PC-3 (cell line): ENCODE results near the gene SLC12A6. TPM values are rescaled to one million over a fixed set of nuclear protein-coding genes. Genes with fewer than 3 reads are reported as not detected.

Experiments used
- ATAC-seq: fragments of 200-7000 bp; cut with Tn5 transposase; 2 replicates; pipeline ENCODE4 v1.9.1; 2020; ENCODE audit warnings: mild to moderate bottlenecking, moderate library complexity
- BruUV-seq: library from RNA; stranded (reverse); fragments of 400-500 nt; replicated peaks from 2 replicates; lab custom pipeline; 2021; lab: Mats Ljungman, UMichigan
- CTCF ChIA-PET: fragments of 300-600 bp; sonication (Branson Sonifier 250); formaldehyde crosslinking; loops from one replicate; lab custom pipeline; 2022; ENCODE audit warnings: antibody characterized with exemption; lab: Charles Lee
- POLR2A ChIA-PET: fragments of 300-600 bp; sonication (Branson Sonifier 250); formaldehyde crosslinking; loops from one replicate; lab custom pipeline; 2022; ENCODE audit warnings: antibody characterized with exemption; ENCODE audit not compliant: unreplicated experiment; lab: Charles Lee
- DNase-seq: peaks from one replicate; pipeline ENCODE4 v3.0.0-alpha.2; 2015
- H2AFZ ChIP-seq: fragments of 300-600 bp; sonication (generic); 2 replicates; pipeline ENCODE4 v1.6.0; 2016; ENCODE audit warnings: antibody characterized with exemption, low read length
- H3F3A ChIP-seq: fragments of 300-600 bp; sonication (generic); one replicate; pipeline ENCODE4 v1.6.0; 2017; ENCODE audit warnings: antibody characterized with exemption, low read length, control low read depth, mild to moderate bottlenecking; ENCODE audit not compliant: unreplicated experiment
- H3K27ac ChIP-seq: fragments of 300-600 bp; sonication (generic); 2 replicates; pipeline ENCODE4 v1.5.1; 2016; ENCODE audit warnings: mild to moderate bottlenecking, low read length
- H3K27me3 ChIP-seq: fragments of 300-600 bp; sonication (generic); 2 replicates; pipeline ENCODE4 v1.6.1; 2016; ENCODE audit warnings: low read length, mixed read lengths
- H3K36me3 ChIP-seq: fragments of 300-600 bp; sonication (generic); 2 replicates; pipeline ENCODE4 v1.6.1; 2016; ENCODE audit warnings: low read depth, mixed run types, low read length, mixed read lengths
- H3K4me1 ChIP-seq: fragments of 300-600 bp; sonication (generic); 2 replicates; pipeline ENCODE4 v1.5.1; 2016; ENCODE audit warnings: low read length; ENCODE audit not compliant: insufficient read depth
- H3K4me2 ChIP-seq: fragments of 300-600 bp; sonication (generic); 2 replicates; pipeline ENCODE4 v1.6.0; 2016; ENCODE audit warnings: low read length
- H3K4me3 ChIP-seq: fragments of 300-600 bp; sonication (generic); 2 replicates; pipeline ENCODE4 v1.5.1; 2016; ENCODE audit warnings: mild to moderate bottlenecking, low read length, mixed read lengths
- H3K79me2 ChIP-seq: fragments of 300-600 bp; sonication (generic); 2 replicates; pipeline ENCODE4 v1.6.1; 2017; ENCODE audit warnings: low read length, mixed read lengths
- H3K9ac ChIP-seq: fragments of 300-600 bp; sonication (generic); 2 replicates; pipeline ENCODE4 v1.6.0; 2016; ENCODE audit warnings: mild to moderate bottlenecking, low read length
- H3K9me2 ChIP-seq: fragments of 300-600 bp; sonication (generic); replicated peaks from 2 replicates; pipeline ENCODE4 v1.6.1; 2016; ENCODE audit warnings: mixed run types, low read length, mixed read lengths
- H3K9me3 ChIP-seq: fragments of 300-600 bp; sonication (generic); 2 replicates; pipeline ENCODE4 v1.6.1; 2016; ENCODE audit warnings: low read length, mixed read lengths
- H4K20me1 ChIP-seq: fragments of 300-600 bp; sonication (generic); 2 replicates; pipeline ENCODE4 v1.6.1; 2016; ENCODE audit warnings: low read length, mixed read lengths
- EZH2 ChIP-seq: fragments of 300-600 bp; sonication (generic); IDR thresholded peaks from one replicate; pipeline ENCODE4 v1.6.1; 2017; ENCODE audit warnings: antibody characterized with exemption, mild to moderate bottlenecking, low read length; ENCODE audit not compliant: unreplicated experiment
- EZH2phosphoT487 ChIP-seq: fragments of 300-600 bp; sonication (generic); IDR thresholded peaks from 2 replicates; pipeline ENCODE4 v1.6.1; 2018; ENCODE audit warnings: mild to moderate bottlenecking, antibody characterized with exemption, low read length, borderline replicate concordance
- intact Hi-C: fragments of 100-400 bp; cut with micrococcal nuclease; formaldehyde crosslinking; loops from 2 replicates; pipeline ENCODE4 v1.9.0; 2023
- total RNA-seq: library from RNA; depleted of rRNA; stranded (reverse); fragments of >200 nt; gene quantifications from 2 replicates; pipeline ENCODE4 v1.2.3, GENCODE V29; 2014
- TF ChIP-seq, protein P1 (sequence below): fragments of 300-600 bp; sonication (generic); conservative IDR thresholded peaks from 2 replicates; pipeline ENCODE4 v1.5.1; 2017; ENCODE audit warnings: antibody characterized with exemption, low read depth, mild to moderate bottlenecking, low read length

The SLC12A6 gene
- total RNA-seq, 1 experiment from 2014 or later: 22.9 TPM

DNA sequence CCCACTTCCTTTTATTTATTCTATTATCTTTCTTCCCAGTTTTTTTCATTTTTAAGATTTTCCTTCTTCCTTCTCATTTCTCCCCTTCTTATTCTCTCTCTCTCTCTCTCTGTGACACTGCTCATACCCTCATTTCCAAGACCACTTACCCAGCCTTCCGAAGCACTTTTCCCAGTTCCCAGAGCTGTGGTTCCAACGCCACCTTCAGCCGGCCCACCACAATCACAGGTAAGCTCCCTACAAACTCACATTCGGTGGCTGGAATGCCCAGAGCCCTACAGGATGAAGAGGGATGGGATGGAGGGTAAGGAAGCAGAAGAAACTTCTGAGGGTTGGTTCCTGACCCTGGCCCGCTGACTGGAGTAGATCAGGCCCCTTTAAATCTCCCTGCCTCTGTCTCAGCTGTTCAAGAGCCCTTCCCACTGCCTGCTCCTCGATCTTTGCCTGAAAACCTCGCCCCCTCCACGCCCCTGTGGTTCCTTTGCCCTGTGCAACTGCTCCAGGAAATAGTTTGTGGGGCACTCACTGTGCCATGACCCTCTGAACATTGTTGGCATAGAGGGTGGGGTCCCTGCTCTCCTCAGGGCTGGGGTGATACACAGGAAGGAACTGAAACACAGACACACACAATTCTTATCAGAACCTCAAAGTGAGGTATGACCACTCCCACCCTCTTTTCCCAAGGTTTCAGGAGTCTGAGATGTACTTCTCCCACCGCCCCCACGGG lies 24.6 kb upstream of the SLC12A6 start:
- no peaks in the 10 kb centered on the region for H3K9me3 ChIP-seq
- intact Hi-C loops: no loop called here
- H3K27me3 ChIP-seq: no peaks in the 10 kb centered on the region
- ChIA-PET CTCF (no interaction called here), POLR2A (no interaction called here)
- peaks cover 58% of the 10 kb centered on the region for H3K4me1 ChIP-seq
- H3K79me2 ChIP-seq: peaks cover 41% of the 10 kb centered on the region
- H4K20me1 ChIP-seq: peaks cover 23% of the 10 kb centered on the region; the same call in 1 of the 2 replicates
- H3K36me3 ChIP-seq: peaks cover 40% of the 10 kb centered on the region
- H3K9ac ChIP-seq: no peak overlapping the region
- H3K9me2 ChIP-seq: no peaks in the 10 kb centered on the region
- H3K27ac ChIP-seq: peak overlapping the region; percentile 29
- H3K4me2 ChIP-seq: no peak overlapping the region
- H3F3A ChIP-seq: no peaks in the 10 kb centered on the region
- no TSS peak for BruUV-seq
- H3K4me3 ChIP-seq: no peak overlapping the region
- H2AFZ ChIP-seq: no peak overlapping the region
- DNase-seq (peak; percentile 38), ATAC-seq (no peak)
- TF ChIP-seq EZH2phosphoT487 (no peak), EZH2 (no peak)
- TF ChIP-seq, protein P1, sequence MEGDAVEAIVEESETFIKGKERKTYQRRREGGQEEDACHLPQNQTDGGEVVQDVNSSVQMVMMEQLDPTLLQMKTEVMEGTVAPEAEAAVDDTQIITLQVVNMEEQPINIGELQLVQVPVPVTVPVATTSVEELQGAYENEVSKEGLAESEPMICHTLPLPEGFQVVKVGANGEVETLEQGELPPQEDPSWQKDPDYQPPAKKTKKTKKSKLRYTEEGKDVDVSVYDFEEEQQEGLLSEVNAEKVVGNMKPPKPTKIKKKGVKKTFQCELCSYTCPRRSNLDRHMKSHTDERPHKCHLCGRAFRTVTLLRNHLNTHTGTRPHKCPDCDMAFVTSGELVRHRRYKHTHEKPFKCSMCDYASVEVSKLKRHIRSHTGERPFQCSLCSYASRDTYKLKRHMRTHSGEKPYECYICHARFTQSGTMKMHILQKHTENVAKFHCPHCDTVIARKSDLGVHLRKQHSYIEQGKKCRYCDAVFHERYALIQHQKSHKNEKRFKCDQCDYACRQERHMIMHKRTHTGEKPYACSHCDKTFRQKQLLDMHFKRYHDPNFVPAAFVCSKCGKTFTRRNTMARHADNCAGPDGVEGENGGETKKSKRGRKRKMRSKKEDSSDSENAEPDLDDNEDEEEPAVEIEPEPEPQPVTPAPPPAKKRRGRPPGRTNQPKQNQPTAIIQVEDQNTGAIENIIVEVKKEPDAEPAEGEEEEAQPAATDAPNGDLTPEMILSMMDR: no peak

DNA sequence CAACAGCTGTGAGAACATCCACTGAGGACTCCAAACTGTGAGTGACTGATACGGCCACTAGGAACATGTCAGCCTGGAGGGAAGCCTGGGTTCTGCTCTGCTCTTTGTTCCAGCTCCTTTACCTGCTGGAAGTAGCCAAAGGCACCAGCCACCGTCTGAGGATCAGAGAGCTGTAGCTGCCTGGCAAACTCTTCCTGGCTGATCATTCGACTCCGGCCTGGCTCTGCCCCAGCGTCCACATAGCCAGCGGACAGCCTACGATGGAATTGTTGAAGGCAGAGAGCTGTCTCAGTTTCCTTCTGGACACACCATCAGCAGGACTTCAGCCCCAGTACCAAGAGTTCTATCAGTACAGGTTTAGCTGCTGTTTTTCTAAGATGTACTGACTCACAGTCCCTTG lies 23.7 kb upstream of the SLC12A6 start:
- Histone ChIP-seq H3K27ac (peak overlapping the region; percentile 30), H3K79me2 (peaks cover 35% of the 10 kb centered on the region), H3K4me3 (no peak overlapping the region), H3K9me3 (no peaks in the 10 kb centered on the region), H3K9me2 (no peaks in the 10 kb centered on the region), H3K27me3 (no peaks in the 10 kb centered on the region), H3K9ac (no peak overlapping the region), H4K20me1 (peaks cover 23% of the 10 kb centered on the region; the same call in 1 of the 2 replicates), H2AFZ (no peak overlapping the region), H3F3A (no peaks in the 10 kb centered on the region), H3K4me1 (peaks cover 58% of the 10 kb centered on the region), H3K4me2 (no peak overlapping the region), H3K36me3 (peaks cover 44% of the 10 kb centered on the region)
- TF ChIP-seq, protein P1: no peak
- no peak for TF ChIP-seq EZH2
- TF ChIP-seq EZH2phosphoT487: no peak
- ATAC-seq (no peak), DNase-seq (no peak)
- no TSS peak for BruUV-seq
- intact Hi-C loops: no loop called here
- CTCF ChIA-PET: no interaction called here
- POLR2A ChIA-PET: no interaction called here

DNA sequence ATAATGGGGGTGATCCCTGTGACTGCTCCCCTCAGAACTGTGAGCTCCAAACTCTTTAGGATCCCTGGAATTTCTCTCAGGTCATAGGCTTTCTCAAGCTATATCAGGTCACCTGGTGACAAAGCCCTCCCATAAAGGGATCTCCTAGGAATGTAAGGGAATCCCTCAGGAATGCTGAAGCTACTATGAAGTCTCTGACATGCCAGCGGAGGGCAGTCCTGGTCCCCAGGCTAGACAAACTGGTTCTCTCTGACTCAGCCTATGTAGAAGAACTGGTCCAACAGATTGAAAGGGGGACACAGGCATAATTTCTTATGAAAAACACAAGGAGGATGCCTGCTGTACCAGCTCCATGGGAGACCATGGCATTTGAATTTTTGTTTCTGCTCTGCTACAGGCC lies 22.7 kb upstream of the SLC12A6 start:
- Histone ChIP-seq H3K4me1 (peaks cover 50% of the 10 kb centered on the region), H3K36me3 (peaks cover 44% of the 10 kb centered on the region), H3K9ac (no peak overlapping the region), H4K20me1 (peaks cover 14% of the 10 kb centered on the region; the same call in 1 of the 2 replicates), H3K79me2 (peaks cover 26% of the 10 kb centered on the region), H3K9me3 (no peaks in the 10 kb centered on the region), H3K4me3 (no peak overlapping the region), H2AFZ (no peak overlapping the region), H3K4me2 (peak overlapping the region; percentile 58), H3K27ac (peak overlapping the region; percentile 49), H3K27me3 (no peaks in the 10 kb centered on the region), H3K9me2 (no peaks in the 10 kb centered on the region), H3F3A (no peaks in the 10 kb centered on the region)
- TF ChIP-seq EZH2phosphoT487: no peak
- TF ChIP-seq, protein P1: peak; percentile 34
- CTCF ChIA-PET: interaction anchor here (0.5 kb wide), 1 partner anchor 1392 kb away, joined by 19 read pairs; no protein-coding TSS in a partner anchor
- BruUV-seq: no TSS peak
- POLR2A ChIA-PET: interaction anchor here (0.8 to 0.9 kb wide), 2 partner anchors 17 to 237 kb away, joined by 3 to 6 read pairs; partner anchors contain the start of genes NOP10 and NUTM1
- ATAC-seq: peak; percentile 65
- intact Hi-C loops: no loop called here
- peak; percentile 98 for DNase-seq
